OCI-LY7 (cell line): ENCODE results near the gene ZNF81. TPM values are rescaled to one million over a fixed set of nuclear protein-coding genes. Genes with fewer than 3 reads are reported as not detected.

ENCODE experiments used
- BruUV-seq: library from RNA; stranded (reverse); fragments of 400-500 nt; replicated peaks from 2 replicates; lab custom pipeline; 2021; lab: Mats Ljungman, UMichigan
- CTCF ChIA-PET: fragments of 300-600 bp; sonication (Branson Sonifier 250); formaldehyde crosslinking; loops from one replicate; lab custom pipeline; 2022; ENCODE audit warnings: antibody characterized with exemption; ENCODE audit not compliant: unreplicated experiment; lab: Charles Lee
- POLR2A ChIA-PET: fragments of 300-600 bp; sonication (Branson Sonifier 250); formaldehyde crosslinking; loops from one replicate; lab custom pipeline; 2022; ENCODE audit warnings: antibody characterized with exemption; lab: Charles Lee
- DNase-seq: peaks from one replicate; pipeline ENCODE4 v3.0.0-alpha.2; 2015; ENCODE audit warnings: low spot score
- H2AFZ ChIP-seq: fragments of 200-600 bp; sonication (generic), shearing (Covaris generic); 2 replicates; pipeline ENCODE4 v1.6.1; 2014; ENCODE audit warnings: mild to moderate bottlenecking, antibody characterized with exemption, low read length, moderate library complexity
- H3K27ac ChIP-seq: fragments of 200-600 bp; sonication (generic); 2 replicates; pipeline ENCODE4 v1.5.1; 2014; ENCODE audit warnings: mixed run types, low read depth, mild to moderate bottlenecking, moderate library complexity, low read length, inconsistent platforms; ENCODE audit not compliant: poor library complexity, severe bottlenecking
- H3K36me3 ChIP-seq: fragments of 200-600 bp; sonication (generic); 2 replicates; pipeline ENCODE4 v1.6.1; 2014; ENCODE audit warnings: mild to moderate bottlenecking, antibody characterized with exemption, low read length, moderate library complexity, mixed read lengths; ENCODE audit not compliant: insufficient read depth
- H3K4me1 ChIP-seq: fragments of 200-600 bp; sonication (generic); 2 replicates; pipeline ENCODE4 v1.5.1; 2014; ENCODE audit warnings: mild to moderate bottlenecking, low read length; ENCODE audit not compliant: insufficient read depth, poor library complexity, severe bottlenecking
- H3K4me2 ChIP-seq: fragments of 200-600 bp; sonication (generic); 2 replicates; pipeline ENCODE4 v1.6.1; 2014; ENCODE audit warnings: mild to moderate bottlenecking, low read length
- H3K4me3 ChIP-seq: fragments of 200-600 bp; sonication (generic); 2 replicates; pipeline ENCODE4 v1.5.1; 2014; ENCODE audit warnings: mild to moderate bottlenecking, low read depth, low read length; ENCODE audit not compliant: poor library complexity, severe bottlenecking
- H3K79me2 ChIP-seq: fragments of 200-600 bp; sonication (generic); 2 replicates; pipeline ENCODE4 v1.6.1; 2016; ENCODE audit warnings: low read depth, mild to moderate bottlenecking, low read length, moderate library complexity, mixed read lengths; ENCODE audit not compliant: insufficient read depth
- H3K9me2 ChIP-seq: fragments of 200-600 bp; sonication (generic); 2 replicates; pipeline ENCODE4 v1.6.1; 2016; ENCODE audit warnings: mild to moderate bottlenecking, low read length, mixed read lengths; ENCODE audit not compliant: insufficient read depth
- H3K9me3 ChIP-seq: fragments of 200-600 bp; sonication (generic); 2 replicates; pipeline ENCODE4 v1.6.1; 2014; ENCODE audit warnings: mild to moderate bottlenecking, mixed run types, low read length, mixed read lengths
- H4K20me1 ChIP-seq: fragments of 200-600 bp; sonication (generic); 2 replicates; pipeline ENCODE4 v1.6.1; 2014; ENCODE audit warnings: mild to moderate bottlenecking, antibody characterized with exemption, low read length, moderate library complexity, mixed read lengths; ENCODE audit not compliant: insufficient read depth
- EZH2phosphoT487 ChIP-seq: fragments of 200-600 bp; sonication (generic); IDR thresholded peaks from 2 replicates; pipeline ENCODE4 v1.6.1; 2018; ENCODE audit warnings: low read depth, borderline replicate concordance, mild to moderate bottlenecking, mixed run types, antibody characterized with exemption, low read length, moderate library complexity, mixed read lengths
- intact Hi-C: fragments of 100-400 bp; cut with micrococcal nuclease; formaldehyde crosslinking; loops from one replicate; pipeline ENCODE4 v1.10.0; 2022; ENCODE audit not compliant: unreplicated experiment
- total RNA-seq, 2 experiments: library from RNA; depleted of rRNA in 1 of 2; stranded (reverse); fragments of >200 nt in 1 of 2; shearing (Covaris generic) in 1 of 2; gene quantifications; 2 replicates each; pipeline ENCODE4 v1.2.3, GENCODE V29; 2014 to 2022
- TF ChIP-seq, protein P1 (sequence below): fragments of 200-600 bp; sonication (generic); conservative IDR thresholded peaks from 2 replicates; pipeline ENCODE4 v1.5.1; 2014; ENCODE audit warnings: mild to moderate bottlenecking, antibody characterized with exemption, low read length, moderate library complexity, mixed read lengths

Gene ZNF81
- total RNA-seq, 2 experiments from 2014 or later, result 7.1 to 12.8 TPM

DNA sequence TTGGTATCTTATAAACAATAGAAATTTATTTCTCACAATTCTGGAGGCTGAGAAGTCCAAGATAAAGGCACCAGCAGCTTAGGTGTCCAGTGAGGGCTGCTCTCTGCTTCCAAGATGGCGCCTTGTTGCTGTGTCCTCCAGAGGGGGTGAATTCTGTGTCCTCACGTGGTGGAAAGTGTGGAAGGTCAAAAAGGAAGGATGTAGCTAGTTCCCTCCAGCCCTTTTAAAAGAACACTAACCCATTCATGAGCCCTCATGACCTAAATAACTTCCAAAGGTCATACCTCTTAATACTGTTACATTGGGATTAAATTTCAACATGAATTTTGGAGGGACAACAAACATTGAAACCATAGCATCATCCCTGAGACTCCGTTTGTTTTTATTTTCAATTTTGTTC, 48.8 kb downstream of the ZNF81 start:
- peaks cover 39% of the 10 kb centered on the region for H3K36me3 ChIP-seq
- CTCF ChIA-PET, result no interaction called here

DNA sequence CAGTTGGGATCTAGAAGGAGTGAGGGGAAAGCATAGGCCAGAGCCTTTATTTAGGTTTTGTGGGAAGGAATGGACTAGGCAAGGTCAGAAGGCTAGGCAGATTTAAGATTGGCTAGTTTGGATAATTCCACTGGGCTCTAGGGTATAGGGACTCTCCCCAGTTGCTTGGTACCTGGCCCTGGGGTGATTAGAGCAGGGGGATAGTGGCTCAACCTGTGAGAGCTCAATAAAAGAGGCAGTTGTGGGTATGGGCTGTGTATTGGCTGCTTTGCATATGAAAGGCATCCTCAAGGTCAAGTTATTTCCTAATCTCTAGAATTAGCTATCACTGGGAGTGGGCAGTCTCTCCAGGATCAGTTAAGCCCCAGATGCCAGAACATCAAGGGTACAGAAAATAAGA, 61.3 kb downstream of the ZNF81 start:
- H4K20me1 ChIP-seq, result no peaks in the 10 kb centered on the region
- peaks cover 13% of the 10 kb centered on the region for H3K4me1 ChIP-seq
- no peak for DNase-seq
- POLR2A ChIA-PET, result no interaction called here
- no peaks in the 10 kb centered on the region for H3K9me2 ChIP-seq
- H3K4me3 ChIP-seq, result no peak overlapping the region
- peaks cover 12% of the 10 kb centered on the region for H3K36me3 ChIP-seq
- CTCF ChIA-PET, result no interaction called here
- H3K27ac ChIP-seq, result no peak overlapping the region
- H3K79me2 ChIP-seq, result no peaks in the 10 kb centered on the region
- no peak overlapping the region for H3K4me2 ChIP-seq
- no peaks in the 10 kb centered on the region for H3K9me3 ChIP-seq
- no peak overlapping the region for H2AFZ ChIP-seq
- intact Hi-C loops, result no loop called here
- no peak for TF ChIP-seq EZH2phosphoT487
- BruUV-seq, result no TSS peak

More for the DNA sequence above, 48.8 kb downstream of the ZNF81 start:
- POLR2A ChIA-PET, result no interaction called here
- no peak for DNase-seq
- intact Hi-C loops, result no loop called here
- BruUV-seq, result no TSS peak
- H3K27ac ChIP-seq, result no peak overlapping the region
- no peaks in the 10 kb centered on the region for H4K20me1 ChIP-seq
- H3K79me2 ChIP-seq, result no peaks in the 10 kb centered on the region
- H3K9me3 ChIP-seq, result no peaks in the 10 kb centered on the region
- H3K4me2 ChIP-seq, result no peak overlapping the region
- TF ChIP-seq EZH2phosphoT487, result no peak
- TF ChIP-seq, protein P1, sequence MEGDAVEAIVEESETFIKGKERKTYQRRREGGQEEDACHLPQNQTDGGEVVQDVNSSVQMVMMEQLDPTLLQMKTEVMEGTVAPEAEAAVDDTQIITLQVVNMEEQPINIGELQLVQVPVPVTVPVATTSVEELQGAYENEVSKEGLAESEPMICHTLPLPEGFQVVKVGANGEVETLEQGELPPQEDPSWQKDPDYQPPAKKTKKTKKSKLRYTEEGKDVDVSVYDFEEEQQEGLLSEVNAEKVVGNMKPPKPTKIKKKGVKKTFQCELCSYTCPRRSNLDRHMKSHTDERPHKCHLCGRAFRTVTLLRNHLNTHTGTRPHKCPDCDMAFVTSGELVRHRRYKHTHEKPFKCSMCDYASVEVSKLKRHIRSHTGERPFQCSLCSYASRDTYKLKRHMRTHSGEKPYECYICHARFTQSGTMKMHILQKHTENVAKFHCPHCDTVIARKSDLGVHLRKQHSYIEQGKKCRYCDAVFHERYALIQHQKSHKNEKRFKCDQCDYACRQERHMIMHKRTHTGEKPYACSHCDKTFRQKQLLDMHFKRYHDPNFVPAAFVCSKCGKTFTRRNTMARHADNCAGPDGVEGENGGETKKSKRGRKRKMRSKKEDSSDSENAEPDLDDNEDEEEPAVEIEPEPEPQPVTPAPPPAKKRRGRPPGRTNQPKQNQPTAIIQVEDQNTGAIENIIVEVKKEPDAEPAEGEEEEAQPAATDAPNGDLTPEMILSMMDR, result no peak
- no peaks in the 10 kb centered on the region for H3K9me2 ChIP-seq
- no peak overlapping the region for H3K4me3 ChIP-seq
- no peaks in the 10 kb centered on the region for H3K4me1 ChIP-seq
- H2AFZ ChIP-seq, result no peak overlapping the region

DNA sequence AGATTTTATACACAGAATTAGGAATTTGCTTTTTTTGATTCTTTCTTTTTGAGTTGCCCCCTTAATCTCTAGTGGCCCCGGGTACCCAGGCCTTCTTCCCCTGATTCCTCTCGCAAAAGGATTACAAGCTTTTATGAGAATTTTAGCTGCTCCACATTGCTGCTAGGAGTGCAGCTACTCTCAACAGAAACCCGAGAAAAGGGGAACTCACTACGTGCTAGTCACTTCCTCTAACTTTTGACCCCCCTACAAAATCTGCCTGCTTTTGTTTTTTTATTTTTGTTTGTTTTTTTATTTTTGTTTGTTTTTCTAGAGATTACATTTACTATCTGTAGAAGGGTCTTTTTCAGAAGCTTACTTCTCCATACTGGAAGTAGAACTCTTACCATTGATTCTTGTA, 64.1 kb downstream of the ZNF81 start:
- intact Hi-C loops, result no loop called here
- no TSS peak for BruUV-seq
- Histone ChIP-seq H3K4me3 (no peak overlapping the region), H3K27ac (peak overlapping the region; percentile 43), H2AFZ (peak overlapping the region; percentile 48; the same call in 1 of the 2 replicates), H3K9me3 (no peaks in the 10 kb centered on the region), H3K79me2 (no peaks in the 10 kb centered on the region), H3K9me2 (no peaks in the 10 kb centered on the region), H3K4me1 (peaks cover 13% of the 10 kb centered on the region), H3K36me3 (peaks cover 8% of the 10 kb centered on the region; the same call in 1 of the 2 replicates), H4K20me1 (no peaks in the 10 kb centered on the region), H3K4me2 (peak overlapping the region; percentile 53)
- ChIA-PET POLR2A (interaction anchor here (0.5 to 1.5 kb wide), 3 partner anchors 13 to 1525 kb away, joined by 3 to 6 read pairs (median 5); no protein-coding TSS in a partner anchor), CTCF (no interaction called here)
- DNase-seq, result peak; percentile 48
- TF ChIP-seq EZH2phosphoT487, result no peak
- TF ChIP-seq, protein P1, result no peak
